ENCODE results near the gene BDNF.

- TF ChIP-seq CTCF (IDR thresholded peaks at IDR 0.05; ENCODE audit: extremely low read depth in 1 of 2, insufficient read depth in 1 of 2, low read depth in 1 of 2, low read length in 2 of 2) (no peak), EZH2 (IDR thresholded peaks at IDR 0.05; ENCODE audit: borderline replicate concordance, low read depth, low read length, severe bottlenecking) (no peak)
Observed at GRCh38 chr11:27658535-27659236, 41.6 kb downstream of the BDNF start.

All from endothelial cell of umbilical vein (primary cell).